Epithelial cell of esophagus (primary cell): Measurements from ENCODE around the gene KLHL7.

Experiments used
- DNase-seq: peaks from one replicate; pipeline ENCODE4 v3.0.0; 2010; ENCODE audit warnings: low read depth
- H3K4me3 ChIP-seq: 2 replicates; pipeline ENCODE4 v1.5.1; 2011; ENCODE audit warnings: mild to moderate bottlenecking, low read length, control low read depth
- TF ChIP-seq, protein P1 (sequence below): IDR thresholded peaks from 2 replicates; pipeline ENCODE4 v1.5.1; 2011; ENCODE audit warnings: low read depth, mild to moderate bottlenecking, low read length, control low read depth, inconsistent platforms; ENCODE audit not compliant: insufficient read depth; ENCODE audit errors: missing control alignments

Gene KLHL7

DNA sequence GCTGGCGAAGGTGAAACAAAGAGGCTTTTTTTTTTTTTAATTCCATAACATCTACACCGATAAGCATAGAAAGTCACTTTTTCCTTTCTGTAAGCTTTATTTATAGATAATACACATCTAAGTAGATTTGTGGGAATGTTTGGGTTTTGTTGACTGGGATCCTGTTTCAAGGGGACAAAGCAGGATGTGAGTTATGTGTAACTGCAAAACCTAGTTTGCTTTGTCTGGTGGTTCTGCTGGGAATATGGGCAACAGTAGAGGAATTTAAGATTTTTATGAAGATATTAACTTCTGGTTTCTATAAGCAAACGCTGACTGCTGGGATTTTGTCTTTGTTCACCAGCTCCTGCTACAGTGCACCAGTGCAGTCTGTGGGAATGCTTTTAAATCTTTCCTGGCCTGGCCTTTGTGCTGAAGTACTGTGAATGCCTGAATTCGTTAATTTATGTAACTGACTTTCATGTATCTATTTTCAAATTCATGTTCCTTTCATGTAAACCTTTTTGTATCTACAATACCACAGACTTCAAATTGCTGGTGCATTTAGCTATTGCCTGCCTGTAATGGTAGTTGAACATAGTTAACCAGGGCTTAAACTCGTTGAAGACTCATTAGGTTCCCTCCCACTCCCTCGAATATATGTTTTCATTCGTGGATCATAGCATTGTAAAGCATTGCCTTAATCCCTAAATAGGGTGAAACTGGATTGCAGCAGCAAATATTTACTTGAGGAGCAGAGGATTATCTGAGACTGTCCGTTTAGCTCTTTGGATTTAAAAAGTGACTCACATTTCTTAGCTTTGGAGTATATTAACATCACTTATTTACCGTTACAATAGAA is 1.5 kb downstream of the KLHL7 start:
- TF ChIP-seq, protein P1, sequence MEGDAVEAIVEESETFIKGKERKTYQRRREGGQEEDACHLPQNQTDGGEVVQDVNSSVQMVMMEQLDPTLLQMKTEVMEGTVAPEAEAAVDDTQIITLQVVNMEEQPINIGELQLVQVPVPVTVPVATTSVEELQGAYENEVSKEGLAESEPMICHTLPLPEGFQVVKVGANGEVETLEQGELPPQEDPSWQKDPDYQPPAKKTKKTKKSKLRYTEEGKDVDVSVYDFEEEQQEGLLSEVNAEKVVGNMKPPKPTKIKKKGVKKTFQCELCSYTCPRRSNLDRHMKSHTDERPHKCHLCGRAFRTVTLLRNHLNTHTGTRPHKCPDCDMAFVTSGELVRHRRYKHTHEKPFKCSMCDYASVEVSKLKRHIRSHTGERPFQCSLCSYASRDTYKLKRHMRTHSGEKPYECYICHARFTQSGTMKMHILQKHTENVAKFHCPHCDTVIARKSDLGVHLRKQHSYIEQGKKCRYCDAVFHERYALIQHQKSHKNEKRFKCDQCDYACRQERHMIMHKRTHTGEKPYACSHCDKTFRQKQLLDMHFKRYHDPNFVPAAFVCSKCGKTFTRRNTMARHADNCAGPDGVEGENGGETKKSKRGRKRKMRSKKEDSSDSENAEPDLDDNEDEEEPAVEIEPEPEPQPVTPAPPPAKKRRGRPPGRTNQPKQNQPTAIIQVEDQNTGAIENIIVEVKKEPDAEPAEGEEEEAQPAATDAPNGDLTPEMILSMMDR: no peak
- DNase-seq: no peak

DNA sequence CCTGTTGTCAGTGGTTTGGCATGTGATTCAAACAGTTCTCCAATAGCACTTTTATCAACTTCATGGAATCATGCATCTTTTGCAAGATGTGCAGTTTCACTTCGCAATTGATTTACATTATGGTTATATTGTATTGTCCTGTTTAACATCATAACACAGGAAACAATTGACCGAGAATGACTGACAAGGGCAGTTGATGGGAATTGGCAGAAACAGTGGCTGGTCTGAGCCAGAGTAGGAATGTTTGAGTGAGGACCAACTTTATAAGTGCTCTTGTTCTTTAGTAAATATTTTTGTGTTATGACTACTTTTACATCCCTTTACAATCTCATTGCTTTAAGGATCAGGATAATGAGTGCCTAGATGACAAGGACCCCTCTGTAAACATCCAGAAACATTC is 2.2 kb downstream of the KLHL7 start:
- H3K4me3 ChIP-seq: peak overlapping the region; percentile 87
- TF ChIP-seq, protein P1: no peak
- no peak for DNase-seq

More for the DNA sequence above, 1.5 kb downstream of the KLHL7 start:
- H3K4me3 ChIP-seq: peak overlapping the region; percentile 87

DNA sequence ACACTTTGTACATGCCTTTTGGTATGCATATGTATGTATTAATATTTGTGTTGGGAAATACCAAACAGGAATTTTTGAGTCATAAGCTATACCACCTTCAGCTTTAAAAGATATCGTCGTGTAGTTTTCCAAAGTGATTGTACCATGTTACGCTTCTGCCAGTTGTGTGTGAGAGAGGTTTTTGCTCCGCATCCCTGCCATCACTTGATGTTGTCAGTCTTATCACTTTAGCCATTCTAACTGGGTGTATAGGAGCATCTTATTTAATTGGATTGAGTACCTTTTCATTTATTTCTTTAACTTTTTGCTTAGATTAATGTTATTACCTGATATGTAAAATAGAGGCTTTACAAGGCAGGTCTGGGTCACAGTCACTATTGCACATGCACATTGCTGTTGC is 3.4 kb downstream of the KLHL7 start:
- no peak overlapping the region for H3K4me3 ChIP-seq
- no peak for DNase-seq
- TF ChIP-seq, protein P1: no peak

DNA sequence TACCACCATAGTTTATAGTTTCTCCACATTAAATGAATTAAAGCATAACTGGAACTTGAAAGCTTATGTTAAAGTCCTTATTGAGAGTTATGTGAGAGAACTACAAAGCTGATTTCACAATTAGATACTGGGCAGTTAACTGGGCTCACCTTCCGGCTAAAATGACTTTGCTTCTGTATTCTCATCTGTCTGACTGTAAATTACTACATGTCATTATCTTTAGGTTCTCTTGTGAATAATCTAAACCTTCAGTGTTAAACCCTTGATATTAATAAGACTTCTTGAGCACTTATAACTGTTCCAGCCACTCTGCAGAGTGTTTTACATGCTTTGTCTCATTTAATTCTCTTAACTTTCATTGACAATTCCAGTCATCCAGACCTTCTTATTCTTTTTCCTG is 3.9 kb downstream of the KLHL7 start:
- TF ChIP-seq, protein P1: no peak
- H3K4me3 ChIP-seq: no peak overlapping the region
- no peak for DNase-seq

DNA sequence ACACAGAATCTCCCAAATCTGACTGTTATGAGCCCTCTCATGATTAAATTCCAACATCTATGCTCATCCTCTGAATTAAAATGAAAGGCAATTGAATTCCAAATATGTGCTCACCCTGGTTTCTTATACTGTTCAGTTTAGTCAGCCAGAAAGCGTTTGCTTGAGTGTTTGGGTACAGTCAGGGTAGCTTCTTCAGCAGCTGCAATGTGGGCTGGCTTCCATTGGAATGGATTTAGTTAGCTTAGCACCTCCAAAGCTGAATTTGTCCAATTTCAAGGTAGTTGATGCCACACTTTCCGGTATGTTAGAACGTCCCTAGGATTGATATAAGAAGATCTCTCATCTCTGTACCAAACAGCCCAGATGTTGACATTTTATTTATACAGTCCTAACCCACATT is 9.3 kb downstream of the KLHL7 start:
- no peak overlapping the region for H3K4me3 ChIP-seq
- DNase-seq: no peak
- TF ChIP-seq, protein P1: no peak

DNA sequence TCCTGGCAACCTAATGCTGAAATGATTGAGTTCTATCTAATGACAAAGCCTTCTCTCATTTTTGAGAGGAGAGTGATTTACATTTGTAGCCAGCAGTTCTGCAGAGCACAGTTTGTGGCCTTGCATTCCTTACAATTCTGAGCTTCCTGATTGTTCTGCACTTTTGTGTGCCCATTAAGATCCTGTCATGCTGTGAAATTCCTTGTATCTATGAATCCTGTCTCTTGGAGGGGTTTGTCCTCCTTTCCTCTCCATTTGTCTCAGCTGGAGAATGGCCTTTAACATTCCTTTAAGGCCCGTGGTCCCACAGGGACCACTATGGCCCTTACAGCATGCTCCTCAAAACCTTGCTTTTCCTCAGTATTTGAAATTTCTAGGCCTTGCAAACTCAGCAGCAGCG is 10.4 kb downstream of the KLHL7 start:
- DNase-seq: no peak
- TF ChIP-seq, protein P1: no peak

DNA sequence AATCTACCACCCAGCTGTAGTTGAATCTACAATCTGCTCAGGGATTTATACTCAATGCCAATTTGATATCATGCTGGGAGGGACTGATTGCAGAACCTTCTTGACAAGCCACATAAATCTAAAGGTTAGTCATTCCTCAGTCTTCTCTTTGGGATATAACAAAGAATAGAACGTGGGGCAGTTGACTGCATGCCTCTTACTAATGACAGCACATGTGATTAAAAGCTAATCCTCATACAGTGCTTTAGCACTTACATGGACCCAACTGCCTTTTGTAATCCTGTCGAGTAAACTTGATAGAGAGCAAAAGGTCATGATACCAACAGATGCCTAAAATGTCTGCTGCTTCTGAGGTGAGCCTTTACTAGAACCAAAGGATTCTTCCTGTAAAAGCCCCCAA is 12.3 kb downstream of the KLHL7 start:
- H3K4me3 ChIP-seq: no peak overlapping the region
- TF ChIP-seq, protein P1: no peak
- DNase-seq: peak; percentile 44

More for the DNA sequence above, 10.4 kb downstream of the KLHL7 start:
- no peak overlapping the region for H3K4me3 ChIP-seq
